DND-41 (cell line): Measurements from ENCODE around the gene LMO4.

ENCODE experiments used
- CTCF ChIP-seq: IDR thresholded peaks from 2 replicates; pipeline ENCODE4 v1.5.1; 2012; ENCODE audit warnings: borderline replicate concordance, low read length, moderate library complexity, mild to moderate bottlenecking; ENCODE audit not compliant: poor library complexity, severe bottlenecking; ENCODE audit errors: extremely low read depth
- EZH2 ChIP-seq: IDR thresholded peaks from 3 replicates; pipeline ENCODE4 v1.6.1; 2012; ENCODE audit warnings: borderline replicate concordance, low read depth, mild to moderate bottlenecking, moderate library complexity, low read length, inconsistent platforms; ENCODE audit not compliant: severe bottlenecking

GRCh38 chr1:87330057-87330884 lies 1.6 kb downstream of the LMO4 start:
- TF ChIP-seq CTCF (no peak), EZH2 (no peak)
